Heart left ventricle (tissue), 16 donors: Measurements from ENCODE around the gene PIP5K1B. TPM values are rescaled to one million over a fixed set of nuclear protein-coding genes. Genes with fewer than 3 reads are reported as not detected.
A peak's percentile ranks its signal among the peaks of the same experiment; 100 is the strongest.

Experiments
- ATAC-seq, 4 donors: fragments of 200-7000 bp; cut with Tn5 transposase; one replicate each; pipeline ENCODE4 v1.9.1; 2020 to 2022; ENCODE audit warnings: moderate library complexity in 4 of 4, mild to moderate bottlenecking in 3 of 4, moderate number of reproducible peaks in 1 of 4
- DNase-seq, 5 donors: peaks; one replicate each; pipeline ENCODE4 v3.0.0-alpha.2; 2020
- H3K27ac ChIP-seq, 12 donors: fragments of 200-600 bp; sonication (generic) in 4 of 12; one replicate each; pipeline versions ENCODE4 v1.5.0 to v1.8.0; 2016 to 2022; ENCODE audit warnings: mild to moderate bottlenecking in 2 of 12
- H3K27me3 ChIP-seq, 9 donors: fragments of 200-600 bp; sonication (generic) in 2 of 9; one replicate each; pipeline versions ENCODE4 v1.5.1 to v1.8.0; 2016 to 2022; ENCODE audit warnings: mild to moderate bottlenecking in 3 of 9
- H3K36me3 ChIP-seq, 9 donors: fragments of 200-600 bp; sonication (generic) in 2 of 9; one replicate each; pipeline versions ENCODE4 v1.5.0 to v1.8.0; 2018 to 2022; ENCODE audit warnings: mild to moderate bottlenecking in 2 of 9
- H3K4me1 ChIP-seq, 12 donors: fragments of 200-600 bp; sonication (generic) in 4 of 12; one replicate each; pipeline versions ENCODE4 v1.5.0 to v1.8.0; 2016 to 2022; ENCODE audit warnings: mild to moderate bottlenecking in 3 of 12
- H3K4me3 ChIP-seq, 12 donors: fragments of 200-600 bp; sonication (generic) in 4 of 12; one replicate each; pipeline versions ENCODE4 v1.5.0 to v1.8.0; 2017 to 2022; ENCODE audit warnings: mild to moderate bottlenecking in 9 of 12, moderate library complexity in 4 of 12
- H3K9me3 ChIP-seq, 12 donors: fragments of 200-600 bp; sonication (generic) in 4 of 12; one replicate each; pipeline versions ENCODE4 v1.5.0 to v1.8.0; 2016 to 2022; ENCODE audit warnings: mild to moderate bottlenecking in 1 of 12
- CTCF ChIP-seq, 12 donors: fragments of 200-600 bp; sonication (generic) in 4 of 12; IDR thresholded peaks; one replicate each; pipeline versions ENCODE4 v1.5.0 to v1.8.0; 2018 to 2022; ENCODE audit warnings: antibody characterized with exemption in 12 of 12, mild to moderate bottlenecking in 5 of 12
- POLR2A ChIP-seq, 2 donors: fragments of 450-650 bp; IDR thresholded peaks; one replicate each; pipeline ENCODE4 v1.6.1; 2017; ENCODE audit warnings: antibody characterized with exemption in 2 of 2, mild to moderate bottlenecking in 2 of 2, moderate library complexity in 2 of 2
- WGBS, 4 donors: extraction: QIAGEN DNeasy Blood & Tissue Kit in 2 of 4; methylation state at CpG; one replicate each; pipeline versions ENCODE4 v1.1.5 to v1.1.7; 2013 to 2018; 5-methylcytosine and 5-hydroxymethylcytosine counted together
- intact Hi-C, 10 donors: fragments of 100-400 bp; cut with DNase I; formaldehyde crosslinking; loops; one replicate each; pipeline versions ENCODE4 v1.11.1 to v1.14.2; 2022
- polyA plus RNA-seq, 2 donors: library from polyadenylated mRNA; stranded (reverse); fragments of 200-250 nt; gene quantifications; one replicate each; pipeline ENCODE4 v1.2.3, GENCODE V29; 2013
- total RNA-seq, 9 donors: library from RNA; depleted of rRNA in 2 of 9; stranded (reverse); fragments of >200 nt in 2 of 9; fragmentation: NEBNext Ultra II Directional in 3 of 9; extraction: Animal tissue kit (Norgen Biotek cat#: 25700) in 3 of 9; gene quantifications; one replicate each; pipeline versions ENCODE4 v1.1.0 to v1.2.4, GENCODE V29; 2016 to 2023
- donor health status: ischemic (EF 13 %, LVEDD 7.1; RV severe dilation, severe dysfunction).
- donor health status: healthy with polysubstance abuse.
- donor health status: DM: no; HTN: yes; CAD: no.
- donor health status: DM: no; HTN: no; CAD: no.
- donor health status: ischemic (EF 25% LVEDD 6.9; RV normal size, moderate dysfunction).
- donor health status: ischemic (EF 25% LVEDD 5.7; RV mildly dilated, moderate dysfunction).
- donor health status: healthy.
- donor health status: DM: yes; HTN: yes; CAD: no.
- donor health status: ischemic (EF 35%, LVEDD 5.7; RV mildly dilated, moderate dysfunction).
- donor health status: nonischemic (EF 11% LVEDD 7.7; RV severe dilation, severe dysfunction).
- donor health status: DM: yes; HTN: yes; CAD: no.
- donor health status: PGD.
- donor health status: ischemic (EF 29% LVEDD 5.4; RV normal size, mild dysfunction).
- donor health status: nonischemic (EF 23%, LVEDD 6.1; RV moderate dilation, normal function).

Gene PIP5K1B
- total and polyA plus RNA-seq, 11 donors = 8.6 to 68.0 (median 47.5) TPM

GRCh38 chr9:68822596-68823165, 117.6 kb downstream of the PIP5K1B start:
- 11 to 17% (median 12%) methylated on average over 6 of the region's 6 CpGs for WGBS, 4 donors
- peak overlapping the region in 9 of 12 donors; percentile 8 to 65 (median 29) for H3K27ac ChIP-seq
- H3K4me1 ChIP-seq = peaks cover 0 to 33% (median 11%) of the 10 kb centered on the region in 12 donors
- peak in 4 of 5 donors; percentile 54 to 72 (median 68) for DNase-seq
- TF ChIP-seq CTCF (IDR thresholded peaks at IDR 0.05) (no peak), POLR2A (IDR thresholded peaks at IDR 0.05) (no peak)
- no peaks in the 10 kb centered on the region for H3K9me3 ChIP-seq
- H3K36me3 ChIP-seq = no peaks in the 10 kb centered on the region
- intact Hi-C loops = loop anchor here in 2 of 10 donors (5.0 to 10.0 kb wide), 2 partner anchors 35 to 78 kb away; no protein-coding TSS in a partner anchor
- peak; percentile 64 to 91 (median 90) for ATAC-seq
- no peak overlapping the region for H3K4me3 ChIP-seq
- H3K27me3 ChIP-seq = no peaks in the 10 kb centered on the region

- H3K27me3 ChIP-seq = no peaks in the 10 kb centered on the region
- intact Hi-C loops = loop anchor here in 1 of 10 donors (10.0 kb wide), 1 partner anchor 81 kb away; no protein-coding TSS in a partner anchor
- no peak overlapping the region for H3K4me3 ChIP-seq
- no peaks in the 10 kb centered on the region for H3K9me3 ChIP-seq
- WGBS, 4 donors = 30 to 36% (median 34%) methylated on average over 9 of the region's 9 CpGs
- no peaks in the 10 kb centered on the region for H3K36me3 ChIP-seq
- no peak for TF ChIP-seq CTCF (IDR thresholded peaks at IDR 0.05)
- no peak for TF ChIP-seq POLR2A (IDR thresholded peaks at IDR 0.05)
- H3K4me1 ChIP-seq = peaks cover 0 to 54% (median 13%) of the 10 kb centered on the region in 12 donors
- DNase-seq (no peak), ATAC-seq (peak in 3 of 4 donors; percentile 38 to 59 (median 50))
- peak overlapping the region in 11 of 12 donors; percentile 11 to 75 (median 49) for H3K27ac ChIP-seq
Measured at GRCh38 chr9:68825762-68826472, 120.9 kb downstream of the PIP5K1B start.

- Histone ChIP-seq H3K4me3 (no peak overlapping the region), H3K4me1 (peaks cover 0 to 53% (median 14%) of the 10 kb centered on the region in 12 donors), H3K36me3 (no peaks in the 10 kb centered on the region), H3K27me3 (no peaks in the 10 kb centered on the region), H3K9me3 (no peaks in the 10 kb centered on the region), H3K27ac (peak overlapping the region in 2 of 12 donors; percentile 32 to 37)
- no peak for DNase-seq
- ATAC-seq = no peak
- WGBS, 4 donors = 81 to 86% (median 85%) methylated on average over 14 of the region's 14 CpGs
- TF ChIP-seq CTCF (IDR thresholded peaks at IDR 0.05) (no peak), POLR2A (IDR thresholded peaks at IDR 0.05) (no peak)
- intact Hi-C loops = loop anchor here in 1 of 10 donors (10.0 kb wide), 1 partner anchor 83 kb away; no protein-coding TSS in a partner anchor
Measured at GRCh38 chr9:68827837-68828744, 123.1 kb downstream of the PIP5K1B start.
